Endothelial cell (in vitro differentiated cells): ENCODE results near the gene COL15A1. TPM values are rescaled to one million over a fixed set of nuclear protein-coding genes. Genes with fewer than 3 reads are reported as not detected.

Source experiments
- DNase-seq: peaks from one replicate; pipeline ENCODE4 v3.0.0; 2021; ENCODE audit warnings: low spot score
- H3K27ac Mint-ChIP-seq: one replicate; pipeline ENCODE4 v1.8.0; 2021; ENCODE audit warnings: mixed read lengths, inconsistent platforms; ENCODE audit not compliant: unreplicated experiment
- H3K27me3 Mint-ChIP-seq: one replicate; pipeline ENCODE4 v1.8.0; 2021; ENCODE audit warnings: mild to moderate bottlenecking, moderate library complexity, mixed read lengths, inconsistent platforms; ENCODE audit not compliant: unreplicated experiment
- H3K36me3 Mint-ChIP-seq: one replicate; pipeline ENCODE4 v1.8.0; 2021; ENCODE audit warnings: mild to moderate bottlenecking, low read depth, mixed read lengths, inconsistent platforms; ENCODE audit not compliant: unreplicated experiment
- H3K4me1 Mint-ChIP-seq: one replicate; pipeline ENCODE4 v1.8.0; 2021; ENCODE audit warnings: mild to moderate bottlenecking, mixed read lengths, inconsistent platforms; ENCODE audit not compliant: unreplicated experiment
- H3K4me3 Mint-ChIP-seq: one replicate; pipeline ENCODE4 v1.8.0; 2021; ENCODE audit warnings: mild to moderate bottlenecking, mixed read lengths, inconsistent platforms; ENCODE audit not compliant: unreplicated experiment
- H3K9me3 Mint-ChIP-seq: one replicate; pipeline ENCODE4 v1.8.0; 2021; ENCODE audit warnings: mixed read lengths, inconsistent platforms; ENCODE audit not compliant: unreplicated experiment
- total RNA-seq: library from RNA; stranded (reverse); fragmentation: NEBNext Ultra II Directional; extraction: Animal tissue kit (Norgen Biotek cat#: 25700); gene quantifications from one replicate; pipeline ENCODE4 v1.2.1, GENCODE V29; 2021; ENCODE audit not compliant: unreplicated experiment
- TF ChIP-seq, protein P1 (sequence below): fragments of 200-600 bp; sonication (generic); IDR thresholded peaks from one replicate; pipeline ENCODE4 v1.5.0; 2021; ENCODE audit warnings: antibody characterized with exemption; ENCODE audit not compliant: unreplicated experiment

The COL15A1 gene
- total RNA-seq, 1 donor from 2014 or later, result 24.0 TPM

DNA sequence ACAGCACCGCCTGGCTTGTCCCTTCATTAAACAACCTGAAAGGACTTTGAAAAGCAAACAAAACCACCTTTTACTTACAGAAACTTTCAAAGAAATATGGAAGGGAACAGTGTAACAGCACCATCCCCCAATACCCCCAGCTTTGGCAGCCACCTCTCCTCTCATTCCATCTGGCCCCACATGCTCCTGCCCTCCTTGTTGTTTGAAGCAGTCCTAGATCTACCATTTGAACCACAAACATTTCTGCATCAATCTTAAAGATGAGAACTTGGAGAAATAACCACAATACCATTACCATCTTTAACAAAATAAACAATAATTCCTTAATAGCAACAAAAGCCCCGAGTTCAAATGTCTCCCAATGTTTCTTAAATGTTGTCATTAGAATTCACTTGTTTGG, 17.8 kb upstream of the COL15A1 start:
- Mint-ChIP-seq H3K4me3 (no peak overlapping the region), H3K27me3 (peaks cover 1% of the 10 kb centered on the region), H3K27ac (no peak overlapping the region), H3K4me1 (no peaks in the 10 kb centered on the region), H3K9me3 (no peaks in the 10 kb centered on the region), H3K36me3 (peaks cover 3% of the 10 kb centered on the region)
- TF ChIP-seq, protein P1, sequence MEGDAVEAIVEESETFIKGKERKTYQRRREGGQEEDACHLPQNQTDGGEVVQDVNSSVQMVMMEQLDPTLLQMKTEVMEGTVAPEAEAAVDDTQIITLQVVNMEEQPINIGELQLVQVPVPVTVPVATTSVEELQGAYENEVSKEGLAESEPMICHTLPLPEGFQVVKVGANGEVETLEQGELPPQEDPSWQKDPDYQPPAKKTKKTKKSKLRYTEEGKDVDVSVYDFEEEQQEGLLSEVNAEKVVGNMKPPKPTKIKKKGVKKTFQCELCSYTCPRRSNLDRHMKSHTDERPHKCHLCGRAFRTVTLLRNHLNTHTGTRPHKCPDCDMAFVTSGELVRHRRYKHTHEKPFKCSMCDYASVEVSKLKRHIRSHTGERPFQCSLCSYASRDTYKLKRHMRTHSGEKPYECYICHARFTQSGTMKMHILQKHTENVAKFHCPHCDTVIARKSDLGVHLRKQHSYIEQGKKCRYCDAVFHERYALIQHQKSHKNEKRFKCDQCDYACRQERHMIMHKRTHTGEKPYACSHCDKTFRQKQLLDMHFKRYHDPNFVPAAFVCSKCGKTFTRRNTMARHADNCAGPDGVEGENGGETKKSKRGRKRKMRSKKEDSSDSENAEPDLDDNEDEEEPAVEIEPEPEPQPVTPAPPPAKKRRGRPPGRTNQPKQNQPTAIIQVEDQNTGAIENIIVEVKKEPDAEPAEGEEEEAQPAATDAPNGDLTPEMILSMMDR, result no peak
- no peak for DNase-seq

DNA sequence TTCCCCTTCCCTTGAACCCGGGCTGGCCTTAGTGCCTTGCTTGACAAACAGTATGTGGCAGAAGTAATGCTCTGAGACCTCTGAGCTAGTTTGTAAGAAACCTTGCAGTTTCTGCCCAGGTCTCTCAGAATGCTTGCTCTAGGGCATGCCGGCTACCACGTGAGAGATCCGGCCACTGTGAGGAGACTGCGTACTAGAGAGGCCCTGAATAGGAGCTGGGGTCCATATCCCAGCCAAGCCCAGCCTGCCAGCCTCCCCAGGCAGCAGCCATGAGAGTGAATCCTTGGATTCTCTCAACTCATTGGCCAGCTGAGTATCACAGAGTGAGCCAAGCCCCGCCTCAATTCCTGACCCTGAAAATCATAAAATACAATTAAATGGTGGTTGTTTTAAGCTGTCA, 16.0 kb upstream of the COL15A1 start:
- Mint-ChIP-seq H3K4me1 (no peaks in the 10 kb centered on the region), H3K27ac (no peak overlapping the region), H3K27me3 (peaks cover 1% of the 10 kb centered on the region), H3K9me3 (no peaks in the 10 kb centered on the region), H3K4me3 (no peak overlapping the region), H3K36me3 (peaks cover 3% of the 10 kb centered on the region)
- DNase-seq, result no peak
- TF ChIP-seq, protein P1, result no peak

DNA sequence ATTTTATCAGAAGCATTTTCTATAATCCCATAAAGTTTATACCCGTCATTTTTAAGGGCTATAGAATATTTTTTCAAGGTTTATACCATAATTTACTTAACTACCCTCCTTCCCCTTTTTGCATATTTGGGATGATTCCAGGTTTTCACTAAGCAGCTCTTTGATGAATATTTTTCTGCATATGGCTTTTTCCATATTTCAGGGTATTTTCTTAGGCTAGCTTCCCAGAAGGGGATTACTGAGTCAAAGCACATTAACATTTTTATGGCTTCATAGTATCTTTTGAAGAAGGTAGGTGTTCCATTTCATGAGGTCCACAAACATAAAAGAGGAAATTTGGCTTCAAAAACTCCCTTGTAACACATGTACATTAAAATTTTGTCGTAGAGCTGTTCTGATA, 14.6 kb upstream of the COL15A1 start:
- no peak overlapping the region for H3K27ac Mint-ChIP-seq
- H3K9me3 Mint-ChIP-seq, result no peaks in the 10 kb centered on the region
- H3K4me1 Mint-ChIP-seq, result no peaks in the 10 kb centered on the region
- no peak overlapping the region for H3K4me3 Mint-ChIP-seq
- DNase-seq, result no peak
- peaks cover 1% of the 10 kb centered on the region for H3K27me3 Mint-ChIP-seq
- TF ChIP-seq, protein P1, result no peak
- peaks cover 3% of the 10 kb centered on the region for H3K36me3 Mint-ChIP-seq

DNA sequence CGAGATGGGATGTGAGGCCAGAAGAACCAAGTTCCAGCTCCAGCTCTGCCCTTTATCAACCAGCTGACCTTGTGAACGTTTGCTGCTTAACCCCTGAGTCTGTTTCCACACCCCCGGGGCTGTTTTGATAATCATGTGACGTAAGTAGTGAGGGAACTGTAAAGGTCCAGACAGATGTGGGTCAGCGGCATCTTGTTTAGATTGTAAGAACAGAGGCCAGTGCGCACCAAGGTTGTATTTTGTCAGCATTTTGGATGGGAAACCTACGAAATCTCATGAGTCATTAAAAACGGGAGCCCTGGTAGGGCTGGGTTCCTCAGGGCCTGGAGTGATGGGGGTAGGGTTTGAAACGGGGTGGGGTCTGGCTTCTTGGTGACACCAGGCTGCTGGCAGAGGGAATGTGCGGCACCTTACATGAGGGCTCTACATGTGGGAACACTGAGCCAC, 13.8 kb upstream of the COL15A1 start:
- Mint-ChIP-seq H3K4me1 (no peaks in the 10 kb centered on the region), H3K4me3 (no peak overlapping the region), H3K27me3 (peaks cover 1% of the 10 kb centered on the region), H3K36me3 (peaks cover 3% of the 10 kb centered on the region), H3K9me3 (no peaks in the 10 kb centered on the region), H3K27ac (no peak overlapping the region)
- TF ChIP-seq, protein P1, result no peak
- DNase-seq, result no peak

DNA sequence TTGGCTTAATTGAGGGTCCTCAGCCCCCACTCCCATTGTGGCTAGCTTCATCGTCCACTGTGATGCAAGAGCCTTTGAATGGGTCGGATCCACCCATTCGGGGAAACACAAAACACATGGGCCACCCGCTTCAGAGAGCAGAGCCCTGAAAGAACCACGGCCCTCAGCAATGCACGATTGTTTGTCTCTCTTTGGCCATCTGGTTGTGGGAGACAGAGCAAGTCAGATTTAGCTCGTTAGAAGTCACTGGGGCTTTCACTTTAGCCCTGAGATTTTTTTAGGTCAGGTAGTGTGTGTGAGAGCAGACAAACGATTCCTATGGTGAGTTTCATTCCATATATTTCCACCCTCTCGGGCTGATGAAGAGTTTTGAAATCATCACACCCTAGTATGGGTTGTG, 12.9 kb upstream of the COL15A1 start:
- TF ChIP-seq, protein P1, result no peak
- Mint-ChIP-seq H3K36me3 (peaks cover 3% of the 10 kb centered on the region), H3K4me3 (no peak overlapping the region), H3K9me3 (no peaks in the 10 kb centered on the region), H3K27ac (no peak overlapping the region), H3K4me1 (no peaks in the 10 kb centered on the region), H3K27me3 (peaks cover 1% of the 10 kb centered on the region)
- no peak for DNase-seq
